NCI-H2029 treated with DMSO at 0.1 percent for 48 hours (cell line): ENCODE measurements around the gene CALML3.

Experiments
- DNase-seq: peaks from one replicate; lab custom pipeline; 2025; lab: John Stamatoyannopoulos, UW

Gene CALML3

GRCh38 chr10:5491477-5491876, 33.3 kb upstream of the CALML3 start:
- no peak for DNase-seq

- DNase-seq: no peak
Measured at GRCh38 chr10:5492322-5492855, 32.4 kb upstream of the CALML3 start.

- DNase-seq: no peak
Measured at GRCh38 chr10:5492929-5493576, 31.7 kb upstream of the CALML3 start.

GRCh38 chr10:5493691-5494090, 31.1 kb upstream of the CALML3 start:
- DNase-seq: no peak

GRCh38 chr10:5494611-5495010, 30.1 kb upstream of the CALML3 start:
- DNase-seq: no peak

GRCh38 chr10:5496261-5497250, 28.2 kb upstream of the CALML3 start:
- DNase-seq: no peak

GRCh38 chr10:5497289-5497688, 27.5 kb upstream of the CALML3 start:
- DNase-seq: no peak

GRCh38 chr10:5497948-5498730, 26.6 kb upstream of the CALML3 start:
- DNase-seq: no peak

GRCh38 chr10:5498791-5499492, 25.8 kb upstream of the CALML3 start:
- no peak for DNase-seq

- DNase-seq: no peak
Measured at GRCh38 chr10:5499493-5500140, 25.1 kb upstream of the CALML3 start, which contains the start of gene CALML5. Gene CALML5 (minus strand): TSS chr10:5499570. CDS start chr10:5499438, 132 bp downstream.

GRCh38 chr10:5500162-5500670, 24.5 kb upstream of the CALML3 start:
- no peak for DNase-seq

GRCh38 chr10:5500910-5501309, 23.9 kb upstream of the CALML3 start:
- no peak for DNase-seq

GRCh38 chr10:5502061-5502521, 22.7 kb upstream of the CALML3 start:
- DNase-seq: no peak

GRCh38 chr10:5502571-5503476, 21.9 kb upstream of the CALML3 start:
- DNase-seq: no peak

- peak; percentile 72 for DNase-seq
Measured at GRCh38 chr10:5503477-5503835, 21.3 kb upstream of the CALML3 start.

GRCh38 chr10:5504146-5505072, 20.4 kb upstream of the CALML3 start:
- DNase-seq: no peak

GRCh38 chr10:5506246-5506645, 18.5 kb upstream of the CALML3 start:
- no peak for DNase-seq
